Endothelial cell of umbilical vein (primary cell): ENCODE data around the gene TRIP10. TPM values are rescaled to one million over a fixed set of nuclear protein-coding genes. Genes with fewer than 3 reads are reported as not detected.

Source experiments
- BruUV-seq: library from RNA; stranded (reverse); fragments of 400-500 nt; replicated peaks from 2 replicates; lab custom pipeline; 2021; lab: Mats Ljungman, UMichigan
- CTCF ChIA-PET: fragments of 300-600, 350-600 bp; sonication (Branson Sonifier 250); formaldehyde crosslinking; loops from one replicate; lab custom pipeline; 2021; ENCODE audit warnings: antibody characterized with exemption, inconsistent platforms; lab: Charles Lee
- POLR2A ChIA-PET: fragments of 300-600, 350-600 bp; sonication (Branson Sonifier 250); formaldehyde crosslinking; loops from one replicate; lab custom pipeline; 2021; ENCODE audit warnings: antibody characterized with exemption, inconsistent platforms; lab: Charles Lee
- DNase-seq: peaks from one replicate; pipeline ENCODE4 v3.0.0-alpha.2; 2011; ENCODE audit warnings: low read depth, low spot score
- FAIRE-seq: peaks from 2 replicates; lab custom pipeline; 2011; peaks lifted over from hg19 to GRCh38; lab: Jason Lieb, UNC
- H2AFZ ChIP-seq: 2 replicates; pipeline ENCODE4 v1.6.0; 2012; ENCODE audit warnings: low read depth, low read length, control low read depth, inconsistent platforms
- H3K27ac ChIP-seq: 2 replicates; pipeline ENCODE4 v1.5.1; 2011; ENCODE audit warnings: low read depth, mild to moderate bottlenecking, control low read depth, low read length, moderate library complexity; ENCODE audit not compliant: insufficient read depth
- H3K27me3 ChIP-seq, 2 experiments: 2 replicates each; pipeline versions ENCODE4 v1.6.0 to v1.6.1; 2011; ENCODE audit warnings: low read length in 2 of 2, mixed read lengths in 1 of 2; ENCODE audit not compliant: control insufficient read depth in 2 of 2, insufficient read depth in 2 of 2
- H3K36me3 ChIP-seq, 2 experiments: 2 replicates in 1 of 2; 3 replicates in 1 of 2; pipeline ENCODE4 v1.5.1; 2011; ENCODE audit warnings: low read length in 2 of 2, mild to moderate bottlenecking in 1 of 2, moderate library complexity in 1 of 2; ENCODE audit not compliant: control insufficient read depth in 2 of 2, insufficient read depth in 2 of 2; ENCODE audit errors: extremely low read depth in 1 of 2
- H3K4me1 ChIP-seq: 3 replicates; pipeline ENCODE4 v1.5.1; 2011; ENCODE audit warnings: mild to moderate bottlenecking, low read length; ENCODE audit not compliant: control insufficient read depth, insufficient read depth; ENCODE audit errors: extremely low read depth
- H3K4me2 ChIP-seq: 2 replicates; pipeline ENCODE4 v1.6.1; 2011; ENCODE audit warnings: low read length, control low read depth, mixed read lengths; ENCODE audit not compliant: insufficient read depth
- H3K4me3 ChIP-seq, 3 experiments: fragments of 200-600 bp in 1 of 3; sonication (generic), shearing (Covaris generic) in 1 of 3; replicated peaks in 1 of 3; 2 replicates each; pipeline ENCODE4 v1.5.1; 2011 to 2016; ENCODE audit warnings: control low read depth in 3 of 3, low read length in 3 of 3, mild to moderate bottlenecking in 2 of 3, inconsistent platforms in 1 of 3, low read depth in 1 of 3, moderate library complexity in 1 of 3; ENCODE audit not compliant: insufficient read depth in 1 of 3
- H3K79me2 ChIP-seq: 2 replicates; pipeline ENCODE4 v1.6.0; 2012; ENCODE audit warnings: low read length, inconsistent platforms; ENCODE audit not compliant: control insufficient read depth, insufficient read depth
- H3K9ac ChIP-seq: replicated peaks from 2 replicates; pipeline ENCODE3; 2011; ENCODE audit warnings: low read length, control low read depth; ENCODE audit not compliant: insufficient read depth; ENCODE audit errors: extremely low read depth
- H3K9me1 ChIP-seq: replicated peaks from 3 replicates; pipeline ENCODE4 v1.6.0; 2011; ENCODE audit warnings: mild to moderate bottlenecking, low read length; ENCODE audit not compliant: control insufficient read depth, insufficient read depth; ENCODE audit errors: extremely low read depth
- H3K9me3 ChIP-seq: replicated peaks from 2 replicates; pipeline ENCODE4 v1.5.1; 2012; ENCODE audit warnings: low read length, inconsistent platforms; ENCODE audit not compliant: control insufficient read depth, insufficient read depth
- H4K20me1 ChIP-seq: replicated peaks from 2 replicates; pipeline ENCODE3; 2011; ENCODE audit warnings: mild to moderate bottlenecking, low read length; ENCODE audit not compliant: control insufficient read depth, insufficient read depth; ENCODE audit errors: extremely low read depth
- EZH2 ChIP-seq: IDR thresholded peaks from 2 replicates; pipeline ENCODE4 v1.6.1; 2012; ENCODE audit warnings: borderline replicate concordance, low read depth, mild to moderate bottlenecking, moderate library complexity, low read length, inconsistent platforms; ENCODE audit not compliant: severe bottlenecking
- FOS ChIP-seq: IDR thresholded peaks from 2 replicates; pipeline ENCODE4 v1.6.1; 2011; ENCODE audit warnings: mild to moderate bottlenecking, low read length, moderate library complexity, borderline replicate concordance; ENCODE audit not compliant: insufficient read depth
- GATA2 ChIP-seq: IDR thresholded peaks from 2 replicates; pipeline ENCODE4 v1.7.0; 2011; ENCODE audit warnings: low read depth, mild to moderate bottlenecking, moderate library complexity, mixed read lengths, low read length; ENCODE audit not compliant: insufficient read length, insufficient read depth
- JUN ChIP-seq: IDR thresholded peaks from 2 replicates; pipeline ENCODE4 v1.6.1; 2011; ENCODE audit warnings: borderline replicate concordance, low read depth; ENCODE audit not compliant: insufficient read length, insufficient read depth
- MYC ChIP-seq: IDR thresholded peaks from one replicate; pipeline ENCODE4 v1.6.1; 2011; ENCODE audit warnings: mild to moderate bottlenecking, low read depth, low read length
- POLR2A ChIP-seq: IDR thresholded peaks from 2 replicates; pipeline ENCODE4 v1.6.1; 2012; ENCODE audit warnings: low read depth, mild to moderate bottlenecking, control low read depth, low read length
- POLR2AphosphoS5 ChIP-seq: IDR thresholded peaks from 2 replicates; pipeline ENCODE4 v1.6.1; 2012; ENCODE audit warnings: low read depth, mild to moderate bottlenecking, control low read depth, low read length, moderate library complexity; ENCODE audit not compliant: insufficient read depth
- dilution Hi-C: fragments of 300-500 bp; cut with MboI; formaldehyde crosslinking; loops from one replicate; pipeline ENCODE4 v1.15.0; 2019; ENCODE audit warnings: low sequenced_read_pairs; ENCODE audit not compliant: extremely low pct_ligation_motif_present
- intact Hi-C: fragments of 100-400 bp; cut with micrococcal nuclease; formaldehyde crosslinking; loops from one replicate; pipeline ENCODE4 v1.10.0; 2022
- polyA plus RNA-seq, 4 experiments: library from polyadenylated mRNA; depleted of rRNA in 3 of 4; stranded (reverse) in 3 of 4; unstranded in 1 of 4; fragments of >200 nt; gene quantifications; 2 replicates each; pipeline versions ENCODE4 v1.2.1 to v1.2.3, GENCODE V29; 2011 to 2012; ENCODE audit warnings: missing spikeins in 1 of 4
- total RNA-seq: library from RNA; stranded (reverse); gene quantifications from 2 replicates; pipeline ENCODE4 v1.2.3, GENCODE V29; 2021
- TF ChIP-seq, protein P1 (sequence below), 2 donors: IDR thresholded peaks; 1 replicate in 1 of 2; 2 replicates in 1 of 2; pipeline ENCODE4 v1.5.1; 2011; ENCODE audit warnings: low read length in 2 of 2, mild to moderate bottlenecking in 2 of 2, moderate library complexity in 2 of 2, control low read depth in 1 of 2, inconsistent platforms in 1 of 2, low read depth in 1 of 2; ENCODE audit not compliant: insufficient read depth in 1 of 2; ENCODE audit errors: extremely low read depth in 1 of 2
- TF ChIP-seq, protein P2 (sequence below): IDR thresholded peaks from 2 replicates; pipeline ENCODE4 v1.6.1; 2011; ENCODE audit not compliant: insufficient read depth, insufficient read length

TRIP10 gene
- total and polyA plus RNA-seq, 2 donors (not counting 3 experiments of a cell fraction or from before 2014, with no cell fraction given): 28.4 to 69.3 TPM

DNA sequence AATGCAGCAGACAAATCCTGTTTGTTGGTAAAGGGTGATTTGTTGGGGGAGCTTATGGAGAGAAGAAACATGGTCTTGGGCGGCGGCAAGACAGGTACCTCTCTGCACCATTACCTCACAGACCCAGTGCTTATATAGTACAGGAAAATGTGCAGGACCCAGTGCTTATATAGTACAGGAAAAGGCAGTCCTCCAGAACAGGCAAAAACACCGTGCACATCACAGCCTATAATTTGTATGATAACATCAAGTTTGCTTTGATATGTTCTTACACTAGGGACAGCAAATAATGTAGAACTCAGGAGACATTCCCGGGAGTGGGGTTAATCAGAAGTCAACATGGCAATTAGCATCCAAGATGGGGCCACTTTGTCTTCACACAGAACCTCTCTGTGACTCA is 53.9 kb downstream of the TRIP10 start:
- H3K9ac ChIP-seq: no peak overlapping the region
- no peaks in the 10 kb centered on the region for H3K4me1 ChIP-seq
- DNase-seq (no peak), FAIRE-seq (no peak)
- TF ChIP-seq FOS (no peak), MYC (no peak), POLR2A (no peak), GATA2 (no peak), EZH2 (no peak), POLR2AphosphoS5 (no peak), JUN (no peak)
- TF ChIP-seq, protein P1, sequence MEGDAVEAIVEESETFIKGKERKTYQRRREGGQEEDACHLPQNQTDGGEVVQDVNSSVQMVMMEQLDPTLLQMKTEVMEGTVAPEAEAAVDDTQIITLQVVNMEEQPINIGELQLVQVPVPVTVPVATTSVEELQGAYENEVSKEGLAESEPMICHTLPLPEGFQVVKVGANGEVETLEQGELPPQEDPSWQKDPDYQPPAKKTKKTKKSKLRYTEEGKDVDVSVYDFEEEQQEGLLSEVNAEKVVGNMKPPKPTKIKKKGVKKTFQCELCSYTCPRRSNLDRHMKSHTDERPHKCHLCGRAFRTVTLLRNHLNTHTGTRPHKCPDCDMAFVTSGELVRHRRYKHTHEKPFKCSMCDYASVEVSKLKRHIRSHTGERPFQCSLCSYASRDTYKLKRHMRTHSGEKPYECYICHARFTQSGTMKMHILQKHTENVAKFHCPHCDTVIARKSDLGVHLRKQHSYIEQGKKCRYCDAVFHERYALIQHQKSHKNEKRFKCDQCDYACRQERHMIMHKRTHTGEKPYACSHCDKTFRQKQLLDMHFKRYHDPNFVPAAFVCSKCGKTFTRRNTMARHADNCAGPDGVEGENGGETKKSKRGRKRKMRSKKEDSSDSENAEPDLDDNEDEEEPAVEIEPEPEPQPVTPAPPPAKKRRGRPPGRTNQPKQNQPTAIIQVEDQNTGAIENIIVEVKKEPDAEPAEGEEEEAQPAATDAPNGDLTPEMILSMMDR (IDR thresholded peaks at IDR 0.05; ENCODE audit: extremely low read depth in 1 of 2, insufficient read depth in 1 of 2, low read depth in 1 of 2, low read length in 2 of 2): no peak
- TF ChIP-seq, protein P2, sequence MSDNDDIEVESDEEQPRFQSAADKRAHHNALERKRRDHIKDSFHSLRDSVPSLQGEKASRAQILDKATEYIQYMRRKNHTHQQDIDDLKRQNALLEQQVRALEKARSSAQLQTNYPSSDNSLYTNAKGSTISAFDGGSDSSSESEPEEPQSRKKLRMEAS: no peak
- ChIA-PET CTCF (no interaction called here), POLR2A (no interaction called here)
- no peaks in the 10 kb centered on the region for H4K20me1 ChIP-seq
- no peaks in the 10 kb centered on the region for H3K9me1 ChIP-seq
- H3K36me3 ChIP-seq: no peaks in the 10 kb centered on the region
- no peaks in the 10 kb centered on the region for H3K9me3 ChIP-seq
- H3K4me2 ChIP-seq: no peak overlapping the region
- no peak overlapping the region for H3K4me3 ChIP-seq
- no peaks in the 10 kb centered on the region for H3K79me2 ChIP-seq
- no peak overlapping the region for H3K27ac ChIP-seq
- H2AFZ ChIP-seq: no peak overlapping the region
- dilution Hi-C loops: no loop called here
- BruUV-seq: no TSS peak
- H3K27me3 ChIP-seq: no peaks in the 10 kb centered on the region
- intact Hi-C loops: no loop called here
